HG03571 (cell line): ENCODE results near the gene KIF16B.

Experiments used
- ATAC-seq: cut with Tn5 transposase; IDR thresholded peaks from one replicate; pipeline ENCODE4 v1.9.1; 2021; ENCODE audit not compliant: unreplicated experiment

The KIF16B gene

GRCh38 chr20:16486532-16486931 is 86.7 kb downstream of the KIF16B start:
- ATAC-seq: no peak

- no peak for ATAC-seq
These were observed 87.8 kb downstream of the KIF16B start for GRCh38 chr20:16485401-16485800.

- no peak for ATAC-seq
These were observed 90.2 kb downstream of the KIF16B start for GRCh38 chr20:16483024-16483423.

DNA sequence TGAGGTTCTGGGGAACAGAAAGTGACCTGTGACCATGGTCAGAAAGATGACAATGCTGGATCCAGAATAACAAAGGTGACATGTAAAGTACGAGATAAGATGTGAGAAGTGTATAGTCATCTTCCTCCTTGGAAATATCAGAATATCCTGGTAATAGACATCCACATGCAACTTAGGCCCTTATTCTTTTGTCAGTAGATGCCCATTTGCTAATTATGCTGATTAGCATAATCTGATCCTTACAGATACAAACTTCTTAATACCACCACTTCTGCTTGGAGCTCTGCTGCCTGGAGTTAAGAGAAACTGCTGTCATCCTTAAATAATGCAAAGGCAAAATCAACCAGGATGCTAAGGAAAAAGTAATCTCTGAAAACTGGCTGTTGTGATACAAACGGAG is 91.3 kb downstream of the KIF16B start:
- ATAC-seq: no peak

DNA sequence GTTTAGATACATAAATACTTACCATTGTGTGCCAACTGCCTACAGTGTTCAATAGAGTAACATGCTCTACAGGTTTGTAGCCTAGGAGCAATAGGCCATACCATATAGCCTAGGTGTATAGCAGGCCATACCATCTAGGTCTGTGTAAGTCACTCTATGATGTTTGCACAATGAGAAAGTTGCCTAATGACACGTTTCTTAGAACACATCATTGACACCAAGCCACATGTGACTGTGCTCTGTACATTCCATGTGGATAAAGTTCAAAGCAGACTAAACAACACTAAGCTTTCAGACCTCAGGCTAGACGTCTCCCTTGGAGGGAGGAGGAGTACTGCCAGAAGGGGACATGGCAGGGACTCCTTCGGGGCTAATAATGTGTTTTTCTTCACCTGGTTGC is 93.6 kb downstream of the KIF16B start:
- no peak for ATAC-seq

DNA sequence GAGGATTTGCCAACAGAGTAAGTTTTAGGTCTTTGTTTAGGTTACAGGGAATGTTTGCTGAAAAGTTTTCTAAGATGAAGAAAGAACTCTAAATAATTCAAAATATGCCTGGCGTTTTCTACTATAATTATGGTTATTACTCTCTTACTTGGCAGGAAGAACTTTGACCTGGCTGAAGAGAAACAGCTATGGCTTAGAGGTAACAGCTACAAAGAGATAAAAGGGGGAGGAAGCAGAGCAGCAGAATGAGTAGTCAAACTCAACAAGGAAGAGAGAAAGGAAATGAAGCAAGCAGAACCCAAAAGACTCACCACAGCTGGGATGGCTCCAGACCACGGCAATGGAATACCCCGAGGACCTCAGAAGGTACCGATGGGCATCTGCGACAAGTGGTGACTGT is 95.6 kb downstream of the KIF16B start:
- no peak for ATAC-seq

- peak; percentile 62 for ATAC-seq
These were observed 97.2 kb downstream of the KIF16B start for GRCh38 chr20:16476032-16476431.

DNA sequence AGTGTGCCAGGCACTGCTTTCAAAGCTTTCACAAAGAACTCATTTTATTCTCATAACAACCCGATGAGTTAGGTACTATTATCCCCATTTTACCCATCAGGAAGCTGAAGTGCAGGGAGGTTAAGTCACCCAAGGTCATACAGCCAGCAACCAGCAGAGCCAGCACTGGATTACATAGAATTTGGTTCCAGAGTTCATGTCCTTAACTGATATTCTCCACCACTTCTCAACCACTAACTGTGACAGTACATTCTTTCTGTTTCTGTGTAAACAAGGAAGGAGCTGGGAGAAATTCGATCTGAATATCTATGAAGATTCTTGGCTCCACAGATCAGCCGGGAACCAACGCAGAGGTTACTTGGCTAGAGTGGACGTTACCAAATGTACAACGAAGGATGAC is 98.0 kb downstream of the KIF16B start:
- ATAC-seq: no peak

DNA sequence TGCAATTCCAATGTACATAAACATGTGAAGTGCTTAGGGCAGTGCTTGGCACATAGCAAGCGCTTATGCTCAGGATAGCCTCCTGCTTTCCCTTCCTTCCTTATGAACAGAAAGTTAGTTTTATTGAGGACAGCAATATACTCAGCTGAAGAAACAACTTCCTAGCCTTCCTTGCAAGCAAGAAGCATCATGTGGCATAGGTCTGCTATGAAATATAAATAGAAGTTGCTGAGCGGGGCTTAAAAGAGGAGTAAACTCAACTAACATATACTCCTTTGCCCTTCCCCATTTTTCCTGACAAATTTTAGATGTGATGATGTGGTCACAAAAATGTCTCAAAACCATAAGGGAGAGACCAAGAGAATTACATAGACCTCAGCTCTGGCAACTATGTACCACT is 98.9 kb downstream of the KIF16B start:
- no peak for ATAC-seq

GRCh38 chr20:16472045-16472872 is 101.0 kb downstream of the KIF16B start:
- no peak for ATAC-seq

DNA sequence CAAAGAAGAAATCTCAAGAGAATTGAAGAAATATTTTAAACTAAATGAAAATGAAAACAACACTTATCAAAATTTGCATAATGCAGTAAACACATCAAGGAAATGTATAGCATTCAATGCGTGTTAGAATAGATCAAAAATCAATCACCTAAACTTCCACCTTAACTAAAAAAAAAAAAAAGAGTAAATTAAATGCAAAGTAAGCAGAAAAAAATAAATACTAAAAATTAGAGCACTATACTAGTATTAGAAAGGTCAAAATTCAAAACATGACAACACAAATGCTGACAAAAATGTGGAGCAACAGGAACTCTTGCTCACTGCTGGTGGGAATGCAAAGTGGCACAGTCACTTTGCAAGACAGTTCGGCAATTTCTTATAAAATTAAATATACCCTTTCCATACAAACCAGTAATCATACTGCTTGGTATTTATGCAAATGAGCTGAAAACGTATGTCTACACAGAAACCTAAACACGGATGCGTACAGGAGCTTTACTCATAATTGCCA is 103.8 kb downstream of the KIF16B start:
- ATAC-seq: no peak

GRCh38 chr20:16462711-16463110 is 110.5 kb downstream of the KIF16B start:
- ATAC-seq: no peak

GRCh38 chr20:16459019-16459700 is 114.1 kb downstream of the KIF16B start:
- ATAC-seq: no peak

DNA sequence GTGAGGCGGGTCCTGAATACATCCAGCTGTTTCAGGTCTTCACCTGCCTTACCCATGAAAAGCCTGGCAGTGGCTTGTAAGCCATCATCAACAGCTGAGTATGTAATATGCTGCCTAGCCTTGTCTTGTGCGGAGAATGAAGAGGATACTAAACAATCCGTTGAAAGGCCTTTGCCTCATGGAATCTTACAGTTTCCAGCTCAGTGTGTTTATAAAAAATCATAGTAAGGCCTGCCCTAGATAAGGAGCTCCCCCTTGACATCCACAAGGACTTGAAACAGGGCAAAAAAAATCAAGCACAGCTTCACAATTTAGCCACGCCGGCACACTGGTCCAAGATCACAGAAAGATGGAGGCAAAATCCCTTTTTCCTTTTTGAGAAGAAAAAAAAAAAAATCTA is 115.7 kb downstream of the KIF16B start:
- ATAC-seq: no peak

DNA sequence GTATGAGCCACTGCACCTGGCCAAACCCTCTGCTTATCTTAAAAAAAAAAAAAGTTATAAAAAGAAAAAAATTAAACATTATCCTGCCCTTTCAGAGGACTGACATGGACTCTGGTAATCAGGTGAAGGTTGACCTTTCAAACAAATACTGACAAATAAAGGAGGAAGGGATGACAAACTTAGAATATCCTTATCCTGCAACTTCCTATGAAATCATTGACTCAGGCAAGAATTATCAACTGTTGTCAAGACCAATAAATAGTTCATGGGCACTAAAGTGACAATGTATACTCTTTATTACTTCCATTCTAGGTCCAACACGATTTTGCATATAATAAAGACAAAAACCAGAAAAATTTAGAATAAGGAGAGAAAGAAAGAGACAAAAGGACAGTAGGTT is 117.9 kb downstream of the KIF16B start:
- no peak for ATAC-seq

DNA sequence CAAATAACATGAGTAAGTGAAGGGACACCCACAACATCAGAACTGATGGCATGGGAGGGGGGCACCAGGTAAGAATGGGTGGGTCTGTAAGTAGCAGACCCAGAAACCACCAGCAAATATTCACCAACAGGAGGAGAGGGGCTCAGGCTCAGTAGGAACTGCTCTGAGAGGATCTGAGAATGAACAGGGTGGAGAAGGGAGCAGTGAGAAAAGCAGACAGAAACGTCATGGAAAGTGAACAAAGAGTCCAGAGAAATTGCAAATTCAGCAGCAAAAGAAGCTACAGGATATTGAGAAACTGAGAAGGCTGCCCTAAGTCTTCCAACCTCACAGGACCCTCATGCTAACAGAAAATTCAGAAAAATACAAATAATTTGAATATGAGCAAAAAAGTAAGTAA is 121.3 kb downstream of the KIF16B start:
- no peak for ATAC-seq

- ATAC-seq: no peak
These were observed 122.2 kb downstream of the KIF16B start for GRCh38 chr20:16451001-16451400.

- no peak for ATAC-seq
These were observed 126.3 kb downstream of the KIF16B start for GRCh38 chr20:16446991-16447390.

GRCh38 chr20:16446246-16446645 is 127.0 kb downstream of the KIF16B start:
- ATAC-seq: no peak

GRCh38 chr20:16445482-16445881 is 127.8 kb downstream of the KIF16B start:
- ATAC-seq: no peak

DNA sequence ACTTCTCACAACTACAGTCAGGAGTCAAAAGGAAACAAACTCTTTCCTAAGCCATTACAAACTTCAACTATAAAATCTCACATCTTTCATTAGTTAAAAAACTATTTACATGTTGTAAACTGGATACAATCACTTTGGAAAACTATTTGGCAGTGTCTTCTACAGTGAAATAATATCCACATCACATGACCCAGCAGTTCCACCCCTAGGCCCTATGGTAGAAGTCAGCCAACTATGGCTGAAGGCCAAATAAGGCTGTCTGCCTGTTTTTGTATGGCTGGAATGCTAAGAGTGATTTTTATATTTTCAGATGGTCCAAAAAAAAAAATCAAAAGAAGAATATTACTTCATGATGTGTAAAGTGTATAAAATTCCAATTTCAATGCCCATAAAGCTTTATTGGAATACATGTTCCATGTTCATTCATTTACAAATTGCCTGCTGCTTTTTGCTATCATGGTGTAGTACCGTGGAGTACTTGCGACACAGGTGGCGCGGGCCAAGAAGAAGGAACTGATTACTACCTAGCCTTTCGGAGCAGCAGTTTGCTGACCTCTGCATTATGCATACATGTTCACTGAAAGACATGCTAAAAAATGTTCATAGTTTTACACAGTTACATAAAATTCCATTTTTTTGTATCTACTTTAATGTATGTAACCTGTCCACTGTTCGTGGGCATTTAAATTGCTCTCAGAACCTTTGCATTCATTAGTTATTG is 129.0 kb downstream of the KIF16B start:
- ATAC-seq: no peak
